AG10803 (cell line): ENCODE results near the gene GTF2E1.

ENCODE experiments used
- DNase-seq: peaks from one replicate; pipeline ENCODE4 v3.0.0; 2010; ENCODE audit warnings: low read depth
- H3K4me3 ChIP-seq: 2 replicates; pipeline ENCODE4 v1.5.1; 2011; ENCODE audit warnings: mild to moderate bottlenecking, low read length, control low read depth
- TF ChIP-seq, protein P1 (sequence below): conservative IDR thresholded peaks from 2 replicates; pipeline ENCODE4 v1.5.1; 2011; ENCODE audit warnings: mild to moderate bottlenecking, low read length, control low read depth, inconsistent platforms

GTF2E1 gene

DNA sequence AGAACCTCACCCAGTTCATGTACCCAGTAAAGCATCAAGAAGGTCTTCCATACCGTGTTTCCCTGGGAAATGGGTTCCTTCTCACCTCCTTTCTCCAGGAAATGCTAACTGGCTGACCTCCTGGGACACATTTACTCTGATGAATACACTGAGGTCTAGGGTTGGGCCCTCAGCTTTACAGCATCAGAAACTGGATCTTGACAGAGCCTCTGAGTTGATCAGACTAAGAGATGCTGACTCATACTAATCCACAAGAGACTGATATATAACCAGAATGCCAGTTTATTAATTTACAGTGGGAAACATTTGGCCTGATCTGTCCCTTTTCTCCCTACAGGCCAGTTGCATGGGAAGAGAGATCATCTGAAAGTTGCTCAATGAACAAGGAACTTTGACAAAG lies 55.8 kb downstream of the GTF2E1 start:
- no peak for DNase-seq
- TF ChIP-seq, protein P1, sequence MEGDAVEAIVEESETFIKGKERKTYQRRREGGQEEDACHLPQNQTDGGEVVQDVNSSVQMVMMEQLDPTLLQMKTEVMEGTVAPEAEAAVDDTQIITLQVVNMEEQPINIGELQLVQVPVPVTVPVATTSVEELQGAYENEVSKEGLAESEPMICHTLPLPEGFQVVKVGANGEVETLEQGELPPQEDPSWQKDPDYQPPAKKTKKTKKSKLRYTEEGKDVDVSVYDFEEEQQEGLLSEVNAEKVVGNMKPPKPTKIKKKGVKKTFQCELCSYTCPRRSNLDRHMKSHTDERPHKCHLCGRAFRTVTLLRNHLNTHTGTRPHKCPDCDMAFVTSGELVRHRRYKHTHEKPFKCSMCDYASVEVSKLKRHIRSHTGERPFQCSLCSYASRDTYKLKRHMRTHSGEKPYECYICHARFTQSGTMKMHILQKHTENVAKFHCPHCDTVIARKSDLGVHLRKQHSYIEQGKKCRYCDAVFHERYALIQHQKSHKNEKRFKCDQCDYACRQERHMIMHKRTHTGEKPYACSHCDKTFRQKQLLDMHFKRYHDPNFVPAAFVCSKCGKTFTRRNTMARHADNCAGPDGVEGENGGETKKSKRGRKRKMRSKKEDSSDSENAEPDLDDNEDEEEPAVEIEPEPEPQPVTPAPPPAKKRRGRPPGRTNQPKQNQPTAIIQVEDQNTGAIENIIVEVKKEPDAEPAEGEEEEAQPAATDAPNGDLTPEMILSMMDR: no peak
- no peak overlapping the region for H3K4me3 ChIP-seq

DNA sequence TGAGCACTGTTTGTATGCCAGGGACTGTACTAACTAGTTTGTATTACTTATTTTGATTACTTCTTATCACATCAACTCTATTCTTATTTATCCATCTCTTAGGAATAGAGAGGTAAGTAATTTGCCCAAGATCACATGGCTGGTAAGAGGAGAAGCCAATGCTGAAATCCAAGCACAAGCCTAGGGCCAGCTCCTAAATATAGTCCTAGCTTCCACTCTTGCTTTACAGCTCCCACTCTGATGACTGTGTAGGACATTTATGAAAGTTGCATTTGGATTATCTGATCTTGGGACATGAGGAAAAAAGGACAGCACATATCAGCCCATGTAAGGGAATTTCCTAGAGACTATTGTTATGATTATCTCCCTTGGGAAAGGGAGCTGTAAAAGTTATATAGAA lies 58.1 kb downstream of the GTF2E1 start:
- no peak overlapping the region for H3K4me3 ChIP-seq
- TF ChIP-seq, protein P1: no peak
- no peak for DNase-seq

DNA sequence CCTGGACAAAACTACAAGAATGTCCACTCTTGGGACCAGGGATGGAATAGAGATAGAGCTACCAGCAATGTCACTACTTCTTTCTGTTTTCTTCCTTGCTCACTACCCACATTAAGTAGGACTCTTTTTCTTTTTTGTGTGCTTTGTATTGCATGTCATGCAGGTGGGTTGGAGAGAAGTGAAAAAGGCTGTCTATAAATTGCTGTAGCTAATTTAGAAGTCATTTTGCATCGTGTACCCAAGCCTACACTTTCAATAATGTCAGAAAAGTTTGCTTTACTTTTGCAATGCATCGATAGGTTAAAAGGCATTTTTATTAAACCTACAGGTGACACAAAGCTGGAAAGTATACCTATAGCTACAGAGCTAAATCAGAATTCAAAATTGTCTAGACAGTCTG lies 58.9 kb downstream of the GTF2E1 start:
- TF ChIP-seq, protein P1: no peak
- no peak overlapping the region for H3K4me3 ChIP-seq
- DNase-seq: no peak

DNA sequence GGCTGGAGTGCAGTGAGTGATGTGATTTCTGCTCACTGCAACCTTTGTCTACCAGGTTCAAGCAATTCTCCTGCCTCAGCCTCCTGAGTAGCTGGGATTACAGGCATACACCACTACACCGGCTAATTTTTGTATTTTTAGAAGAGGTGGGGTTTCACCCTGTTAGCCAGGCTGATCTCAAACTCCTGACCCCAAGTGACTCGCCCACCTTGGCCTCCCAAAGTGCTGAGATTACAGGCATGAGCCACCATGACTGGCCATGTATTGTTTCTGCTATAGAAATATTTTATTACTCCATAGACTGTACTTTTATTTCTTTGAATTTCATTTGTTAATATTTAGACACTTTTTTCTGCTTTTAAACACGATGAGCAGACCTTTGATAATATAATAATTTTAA lies 60.4 kb downstream of the GTF2E1 start:
- no peak overlapping the region for H3K4me3 ChIP-seq
- DNase-seq: no peak
- TF ChIP-seq, protein P1: no peak

DNA sequence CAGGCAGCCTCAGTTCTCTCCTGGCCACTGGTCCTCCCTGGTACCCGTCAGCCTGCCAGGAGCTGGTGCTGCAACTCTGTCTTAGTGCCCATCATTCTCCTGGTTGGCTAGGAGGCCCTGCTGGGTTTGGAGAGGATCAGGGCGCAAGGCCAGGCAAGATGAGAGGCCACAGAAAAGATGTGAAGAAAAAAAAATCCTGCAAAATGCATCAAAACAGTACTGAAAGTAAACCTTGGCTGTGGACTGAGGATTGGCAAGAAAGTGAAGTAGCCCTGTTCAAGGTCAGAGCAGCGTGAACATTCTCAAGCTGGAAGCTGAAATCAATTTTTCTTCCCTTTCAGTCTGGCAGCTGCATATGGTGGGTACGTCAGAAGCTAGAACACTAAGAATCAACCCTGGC lies 74.2 kb downstream of the GTF2E1 start:
- H3K4me3 ChIP-seq: no peak overlapping the region
- DNase-seq: no peak
- TF ChIP-seq, protein P1: no peak

DNA sequence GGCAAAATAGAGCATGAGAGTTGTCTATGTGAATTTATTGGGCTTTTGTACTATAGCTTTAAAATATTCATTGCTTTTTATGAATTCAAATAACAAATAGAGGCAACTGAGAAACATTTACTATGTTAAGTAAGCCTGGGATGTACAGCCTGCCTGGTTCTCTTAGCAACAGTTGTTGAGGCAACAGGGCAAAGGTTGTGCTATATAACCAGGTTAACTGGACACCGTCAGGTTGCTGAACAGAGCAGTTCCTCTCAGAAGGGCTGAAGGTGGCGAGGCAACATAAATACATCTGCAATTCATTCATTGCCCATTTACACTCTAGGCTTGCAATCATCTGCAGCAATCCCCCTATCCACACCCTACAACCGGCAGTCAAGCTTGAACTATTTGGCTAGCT lies 78.2 kb downstream of the GTF2E1 start:
- TF ChIP-seq, protein P1: no peak
- no peak for DNase-seq
- H3K4me3 ChIP-seq: no peak overlapping the region

DNA sequence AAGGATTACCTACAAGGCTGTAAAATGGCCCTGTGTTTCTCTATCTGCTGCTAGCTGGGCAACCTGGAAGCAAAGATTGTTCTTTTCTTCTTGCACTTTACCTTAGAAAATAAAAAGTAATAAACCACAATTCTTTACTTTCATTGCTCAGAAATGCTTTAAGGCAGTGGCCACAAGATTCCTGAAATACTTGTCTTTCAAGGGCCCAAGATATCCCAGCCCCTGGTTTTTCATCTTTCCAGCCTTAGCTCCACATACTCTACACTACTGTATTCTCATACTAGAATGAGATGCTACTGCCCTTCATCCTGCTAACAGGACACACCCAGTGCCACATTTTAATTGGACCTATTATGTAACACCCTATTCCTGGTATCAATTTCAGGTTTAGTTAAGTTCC lies 78.9 kb downstream of the GTF2E1 start:
- TF ChIP-seq, protein P1: no peak
- no peak overlapping the region for H3K4me3 ChIP-seq
- DNase-seq: no peak
